ENCODE data around the gene PCARE. TPM values are rescaled to one million over a fixed set of nuclear protein-coding genes. Genes with fewer than 3 reads are reported as not detected.

PCARE gene
- total RNA-seq, result under 1 TPM in 1 of 2 donors, not detected in 1; 0.09 TPM
- polyA plus RNA-seq, result under 1 TPM; 0.01 to 0.04 TPM
- long read RNA-seq, donor 1, result 0 reads
- long read RNA-seq, donor 2, result 0 reads
- long read RNA-seq, donor 3, result 0 reads
- long read RNA-seq, donor 4, result 0 reads
- long read RNA-seq, donor 5, full-length matches to known transcripts, result 1 of 1 reads
- long read RNA-seq, donor 5, partial matches to known transcripts, result 0 of 1 reads
- long read RNA-seq, donor 5, other reads (novel, unspliced or antisense), result 0 of 1 reads

DNA sequence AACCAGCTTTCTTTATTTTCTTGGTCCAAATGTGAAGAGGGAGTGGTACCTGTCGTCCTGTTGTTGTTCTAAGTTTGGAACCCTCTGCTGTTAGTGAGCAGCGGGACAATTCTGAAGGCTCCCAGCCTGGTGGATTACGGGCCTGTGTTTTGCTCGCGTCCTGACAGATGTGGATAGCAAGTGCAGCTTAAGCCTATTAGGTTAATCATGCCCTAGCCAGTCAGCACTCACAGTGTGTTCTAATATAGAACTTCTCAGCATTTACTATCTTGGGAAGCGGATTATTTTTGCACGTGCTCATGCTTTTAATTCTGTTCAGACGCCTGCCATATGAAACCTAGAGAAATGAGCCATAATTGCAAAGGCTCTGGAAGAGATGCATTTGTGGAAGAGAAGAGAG lies at the start of gene PCARE:
Gene PCARE (minus strand): TSS at position 113 of the 400 bp plus-strand sequence. CDS start 262 bp downstream, outside the sequence.
- ATAC-seq (ENCODE audit: insufficient read depth, low FRiP score) (no peak), DNase-seq (no peak)
- Histone ChIP-seq H3K27ac (ENCODE audit: low read depth in 1 of 2, low read length in 1 of 2) (peak within 1 kb of the TSS in 1 of 2 donors; percentile 36), H3K4me1 (ENCODE audit: control insufficient read depth in 5 of 5, insufficient read depth in 5 of 5, low read length in 5 of 5) (peaks cover 0 to 5% (median 0%) of the 10 kb centered on the region in 5 donors), H3K9me3 (ENCODE audit: control insufficient read depth in 4 of 4, insufficient read depth in 3 of 4, low read length in 3 of 4) (peaks cover 0 to 5% (median 0%) of the 10 kb centered on the region in 4 donors), H3K9ac (ENCODE audit: insufficient read depth in 1 of 2, low read length in 2 of 2) (no peak within 1 kb of the TSS), H3K4me3 (no peak within 1 kb of the TSS), H3K27me3 (ENCODE audit: control insufficient read depth in 3 of 3, insufficient read depth in 3 of 3, low read length in 2 of 3) (no peaks in the 10 kb centered on the region), H3K36me3 (ENCODE audit: control insufficient read depth in 4 of 4, insufficient read depth in 4 of 4, low read length in 4 of 4) (no peaks in the 10 kb centered on the region)
- TF ChIP-seq, protein P1, sequence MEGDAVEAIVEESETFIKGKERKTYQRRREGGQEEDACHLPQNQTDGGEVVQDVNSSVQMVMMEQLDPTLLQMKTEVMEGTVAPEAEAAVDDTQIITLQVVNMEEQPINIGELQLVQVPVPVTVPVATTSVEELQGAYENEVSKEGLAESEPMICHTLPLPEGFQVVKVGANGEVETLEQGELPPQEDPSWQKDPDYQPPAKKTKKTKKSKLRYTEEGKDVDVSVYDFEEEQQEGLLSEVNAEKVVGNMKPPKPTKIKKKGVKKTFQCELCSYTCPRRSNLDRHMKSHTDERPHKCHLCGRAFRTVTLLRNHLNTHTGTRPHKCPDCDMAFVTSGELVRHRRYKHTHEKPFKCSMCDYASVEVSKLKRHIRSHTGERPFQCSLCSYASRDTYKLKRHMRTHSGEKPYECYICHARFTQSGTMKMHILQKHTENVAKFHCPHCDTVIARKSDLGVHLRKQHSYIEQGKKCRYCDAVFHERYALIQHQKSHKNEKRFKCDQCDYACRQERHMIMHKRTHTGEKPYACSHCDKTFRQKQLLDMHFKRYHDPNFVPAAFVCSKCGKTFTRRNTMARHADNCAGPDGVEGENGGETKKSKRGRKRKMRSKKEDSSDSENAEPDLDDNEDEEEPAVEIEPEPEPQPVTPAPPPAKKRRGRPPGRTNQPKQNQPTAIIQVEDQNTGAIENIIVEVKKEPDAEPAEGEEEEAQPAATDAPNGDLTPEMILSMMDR (IDR thresholded peaks at IDR 0.05; ENCODE audit: control extremely low read depth, extremely low read depth), result no peak
- 92 to 93% methylated on average over 8 of the region's 8 CpGs for WGBS, 2 donors

DNA sequence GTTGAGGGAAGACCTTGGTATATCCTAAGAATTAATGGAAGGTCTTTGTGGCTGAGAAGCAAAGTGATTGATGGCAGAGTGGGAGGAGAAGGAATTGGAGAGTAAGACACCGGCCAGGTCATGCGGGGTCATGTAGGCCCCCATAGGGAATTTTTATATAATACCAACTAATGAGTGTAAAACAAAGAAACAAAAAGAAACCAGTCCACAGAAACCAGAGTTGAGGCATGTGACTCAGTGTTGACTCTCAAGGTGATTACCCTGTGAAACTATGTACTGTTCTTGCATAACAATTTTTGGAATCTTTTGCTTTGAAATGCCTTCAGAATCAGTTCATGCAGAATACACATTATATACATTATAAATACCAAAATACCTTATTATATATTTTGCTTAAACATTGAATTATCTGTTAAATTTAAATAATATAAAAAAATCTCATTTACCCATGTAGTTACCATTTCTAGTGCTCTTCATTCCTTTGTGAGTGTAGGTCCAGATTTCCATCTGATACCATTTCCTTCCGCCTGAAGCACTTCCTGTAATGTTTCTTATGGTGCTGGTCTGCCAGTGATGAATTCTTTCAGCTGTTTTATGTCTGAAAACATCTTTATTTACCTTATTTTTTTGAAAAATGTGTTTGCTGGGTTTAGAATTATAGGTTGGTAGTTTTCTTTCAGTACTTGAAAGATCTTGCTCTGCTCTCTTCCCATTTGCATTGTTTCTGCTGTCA lies 49.5 kb upstream of the PCARE start:
- peak; percentile 53 for ATAC-seq (ENCODE audit: insufficient read depth, low FRiP score)
- H3K27ac ChIP-seq (ENCODE audit: low read depth in 1 of 2, low read length in 1 of 2), result peak overlapping the region in 1 of 2 donors; percentile 66

DNA sequence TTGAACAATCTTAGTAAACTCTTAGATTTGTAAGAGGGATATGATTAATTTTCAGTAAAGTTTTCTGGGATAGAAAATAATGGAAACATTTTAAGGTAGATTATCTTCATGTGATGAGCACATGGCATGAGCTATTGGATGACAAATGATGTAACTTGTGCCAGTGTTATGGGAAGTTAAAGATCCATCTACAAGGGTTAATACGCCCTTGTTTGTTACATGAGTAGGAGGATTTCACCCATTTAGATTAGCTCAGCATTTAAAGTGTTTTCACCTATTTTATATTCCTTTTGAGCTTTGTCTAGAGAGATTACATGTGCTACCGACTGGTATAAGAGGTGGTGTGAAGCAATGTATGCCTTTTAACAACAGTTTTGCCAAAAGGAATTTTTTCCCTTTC lies 46.5 kb upstream of the PCARE start:
- H3K9ac ChIP-seq (ENCODE audit: insufficient read depth in 1 of 2, low read length in 2 of 2), result no peak overlapping the region

More for the DNA sequence above, 49.5 kb upstream of the PCARE start:
- Histone ChIP-seq H3K9ac (ENCODE audit: insufficient read depth in 1 of 2, low read length in 2 of 2) (no peak overlapping the region), H3K4me3 (no peak overlapping the region), H3K36me3 (ENCODE audit: control insufficient read depth in 4 of 4, insufficient read depth in 4 of 4, low read length in 4 of 4) (peaks cover 0 to 9% (median under 1%) of the 10 kb centered on the region in 4 donors), H3K9me3 (ENCODE audit: control insufficient read depth in 4 of 4, insufficient read depth in 3 of 4, low read length in 3 of 4) (no peaks in the 10 kb centered on the region), H3K4me1 (ENCODE audit: control insufficient read depth in 5 of 5, insufficient read depth in 5 of 5, low read length in 5 of 5) (peaks cover 0 to 12% (median 0%) of the 10 kb centered on the region in 5 donors), H3K27me3 (ENCODE audit: control insufficient read depth in 3 of 3, insufficient read depth in 3 of 3, low read length in 2 of 3) (peaks cover 0 to 3% (median 0%) of the 10 kb centered on the region in 3 donors)
- no peak for DNase-seq
- WGBS, 2 donors, result 89 to 93% methylated on average over 3 of the region's 3 CpGs
- TF ChIP-seq, protein P1 (IDR thresholded peaks at IDR 0.05; ENCODE audit: control extremely low read depth, extremely low read depth), result no peak

More for the DNA sequence above, 46.5 kb upstream of the PCARE start:
- peaks cover 0 to 8% (median 0%) of the 10 kb centered on the region in 3 donors for H3K27me3 ChIP-seq (ENCODE audit: control insufficient read depth in 3 of 3, insufficient read depth in 3 of 3, low read length in 2 of 3)
- peaks cover 0 to 9% (median 0%) of the 10 kb centered on the region in 4 donors for H3K36me3 ChIP-seq (ENCODE audit: control insufficient read depth in 4 of 4, insufficient read depth in 4 of 4, low read length in 4 of 4)
- no peaks in the 10 kb centered on the region for H3K9me3 ChIP-seq (ENCODE audit: control insufficient read depth in 4 of 4, insufficient read depth in 3 of 4, low read length in 3 of 4)
- 88 to 90% methylated on average over 2 of the region's 2 CpGs for WGBS, 2 donors
- no peak overlapping the region for H3K27ac ChIP-seq (ENCODE audit: low read depth in 1 of 2, low read length in 1 of 2)
- H3K4me1 ChIP-seq (ENCODE audit: control insufficient read depth in 5 of 5, insufficient read depth in 5 of 5, low read length in 5 of 5), result peaks cover 0 to 16% (median 2%) of the 10 kb centered on the region in 5 donors
- H3K4me3 ChIP-seq, result no peak overlapping the region
- TF ChIP-seq, protein P1 (IDR thresholded peaks at IDR 0.05; ENCODE audit: control extremely low read depth, extremely low read depth), result no peak
- DNase-seq, result no peak
- no peak for ATAC-seq (ENCODE audit: insufficient read depth, low FRiP score)

Data from lung (tissue), 16 donors.